ENCODE data around the gene ACIN1. TPM values are rescaled to one million over a fixed set of nuclear protein-coding genes. Genes with fewer than 3 reads are reported as not detected.

ACIN1 gene
- total and polyA plus RNA-seq, 12 donors = 73.1 to 431 (median 133) TPM

- intact Hi-C loops (cut with DNase I) = loop anchor here (5.0 kb wide), 1 partner anchor 72 kb away; no protein-coding TSS in a partner anchor
- WGBS, 4 donors = 86 to 89% (median 88%) methylated on average over 30 to 32 of the region's 32 CpGs
- no peak for TF ChIP-seq CTCF (IDR thresholded peaks at IDR 0.05)
- TF ChIP-seq POLR2A (IDR thresholded peaks at IDR 0.05) = no peak
- Histone ChIP-seq H3K9me3 (replicated peaks in 1 of 3) (no peaks in the 10 kb centered on the region), H3K36me3 (replicated peaks in 1 of 2) (peaks cover 0 to 53% of the 10 kb centered on the region in 2 donors), H3K4me1 (replicated peaks in 1 of 2) (peaks cover 12 to 26% of the 10 kb centered on the region in 2 donors), H3K4me3 (no peak overlapping the region), H3K27me3 (no peaks in the 10 kb centered on the region), H3K27ac (peak overlapping the region in 1 of 5 donors; percentile 7)
- DNase-seq = no peak
Observed at GRCh38 chr14:23058654-23059504, 36.1 kb downstream of the ACIN1 start.

- Histone ChIP-seq H3K36me3 (replicated peaks in 1 of 2) (peaks cover 0 to 44% of the 10 kb centered on the region in 2 donors), H3K27me3 (no peaks in the 10 kb centered on the region), H3K9me3 (replicated peaks in 1 of 3) (no peaks in the 10 kb centered on the region), H3K4me1 (replicated peaks in 1 of 2) (peaks cover 12 to 26% of the 10 kb centered on the region in 2 donors), H3K4me3 (peak overlapping the region in 2 of 4 donors; percentile 54 to 90), H3K27ac (peak overlapping the region in 3 of 5 donors; percentile 57 to 77 (median 73))
- peak; percentile 81 to 94 (median 90) for DNase-seq
- WGBS, 4 donors = 0 to 3% (median 1%) methylated on average over 6 to 51 of the region's 51 CpGs
- TF ChIP-seq POLR2A (IDR thresholded peaks at IDR 0.05) (no peak), CTCF (IDR thresholded peaks at IDR 0.05) (peak; percentile 93 to 97 (median 96))
- intact Hi-C loops (cut with DNase I) = loop anchor here (5.0 kb wide), 1 partner anchor 71 kb away; no protein-coding TSS in a partner anchor
Observed at GRCh38 chr14:23057757-23058653, 36.9 kb downstream of the ACIN1 start.

GRCh38 chr14:23056956-23057756 lies 37.8 kb downstream of the ACIN1 start, which contains the start of gene CDH24:
CDH24 (minus strand) TSS chr14:23057520; CDS start chr14:23055733, 1,787 bp downstream.
- peaks cover 0 to 36% of the 10 kb centered on the region in 2 donors for H3K36me3 ChIP-seq (replicated peaks in 1 of 2)
- peak within 1 kb of the TSS in 2 of 4 donors; percentile 54 to 90 for H3K4me3 ChIP-seq
- H3K27ac ChIP-seq = peak within 1 kb of the TSS in 3 of 5 donors; percentile 57 to 77 (median 73)
- H3K4me1 ChIP-seq (replicated peaks in 1 of 2) = peaks cover 12 to 20% of the 10 kb centered on the region in 2 donors
- no peaks in the 10 kb centered on the region for H3K9me3 ChIP-seq (replicated peaks in 1 of 3)
- DNase-seq = peak; percentile 60 to 80 (median 77)
- intact Hi-C loops (cut with DNase I) = loop anchor here (5.0 kb wide), 1 partner anchor 70 kb away; no protein-coding TSS in a partner anchor
- 2 to 8% (median 3%) methylated on average over 18 to 71 of the region's 73 CpGs for WGBS, 4 donors
- H3K27me3 ChIP-seq = no peaks in the 10 kb centered on the region
- TF ChIP-seq POLR2A (IDR thresholded peaks at IDR 0.05) = peak in 1 of 2 donors; percentile 49
- peak in 1 of 6 experiments; percentile 1 for TF ChIP-seq CTCF (IDR thresholded peaks at IDR 0.05)
